Heart right ventricle (tissue), 16 donors: Measurements from ENCODE around the gene UBE2O. TPM values are rescaled to one million over a fixed set of nuclear protein-coding genes. Genes with fewer than 3 reads are reported as not detected.
A peak's percentile ranks its signal among the peaks of the same experiment; 100 is the strongest.

Experiments
- ATAC-seq, 8 donors: fragments of 200-7000 bp; cut with Tn5 transposase; one replicate each; pipeline ENCODE4 v1.9.1; 2020; ENCODE audit warnings: mild to moderate bottlenecking in 8 of 8, moderate library complexity in 8 of 8, moderate number of reproducible peaks in 1 of 8
- DNase-seq, 2 donors: peaks; one replicate each; pipeline ENCODE4 v3.0.0-alpha.2; 2020
- H3K27ac ChIP-seq, 10 donors: fragments of 200-600 bp; sonication (generic) in 2 of 10; one replicate each; pipeline versions ENCODE4 v1.5.0 to v1.8.0; 2020 to 2022; ENCODE audit warnings: mild to moderate bottlenecking in 3 of 10
- H3K27me3 ChIP-seq, 7 donors: fragments of 200-600 bp; one replicate each; pipeline ENCODE4 v1.8.0; 2021 to 2022; ENCODE audit warnings: mild to moderate bottlenecking in 2 of 7
- H3K36me3 ChIP-seq, 9 donors: fragments of 200-600 bp; sonication (generic) in 1 of 9; one replicate each; pipeline versions ENCODE4 v1.5.0 to v1.8.0; 2020 to 2022; ENCODE audit warnings: mild to moderate bottlenecking in 2 of 9
- H3K4me1 ChIP-seq, 9 donors: fragments of 200-600 bp; sonication (generic) in 1 of 9; one replicate each; pipeline versions ENCODE4 v1.5.0 to v1.8.0; 2020 to 2022; ENCODE audit warnings: mild to moderate bottlenecking in 4 of 9
- H3K4me3 ChIP-seq, 10 donors: fragments of 200-600 bp; sonication (generic) in 2 of 10; one replicate each; pipeline versions ENCODE4 v1.5.0 to v1.8.0; 2020 to 2022; ENCODE audit warnings: mild to moderate bottlenecking in 7 of 10, moderate library complexity in 2 of 10
- H3K9me3 ChIP-seq, 11 donors: fragments of 200-600 bp in 10 of 11; sonication (generic) in 2 of 11; one replicate each; pipeline versions ENCODE4 v1.5.0 to v1.8.0; 2013 to 2022; ENCODE audit warnings: mild to moderate bottlenecking in 2 of 11, control low read depth in 1 of 11, moderate library complexity in 1 of 11
- CTCF ChIP-seq, 9 donors: fragments of 200-600 bp; sonication (generic) in 2 of 9; IDR thresholded peaks; one replicate each; pipeline versions ENCODE4 v1.5.0 to v1.8.0; 2021 to 2022; ENCODE audit warnings: antibody characterized with exemption in 9 of 9, mild to moderate bottlenecking in 5 of 9, moderate library complexity in 1 of 9
- WGBS, 2 donors: extraction: QIAGEN DNeasy Blood & Tissue Kit; methylation state at CpG; one replicate each; pipeline ENCODE4 v1.1.7; 2013; ENCODE audit warnings: inconsistent platforms in 1 of 2; 5-methylcytosine and 5-hydroxymethylcytosine counted together
- intact Hi-C, 10 donors: fragments of 100-400 bp; cut with DNase I; formaldehyde crosslinking; loops; one replicate each; pipeline versions ENCODE4 v1.11.1 to v1.14.2; 2022
- polyA plus RNA-seq, 2 donors: library from polyadenylated mRNA; stranded (reverse); fragments of 200-250 nt; gene quantifications; one replicate each; pipeline ENCODE4 v1.2.3, GENCODE V29; 2013
- total RNA-seq, 10 donors: library from RNA; stranded (reverse); fragmentation: NEBNext Ultra II Directional in 3 of 10; extraction: Animal tissue kit (Norgen Biotek cat#: 25700) in 3 of 10; gene quantifications; one replicate each; pipeline versions ENCODE4 v1.2.1 to v1.2.4, GENCODE V29; 2021 to 2023
- donor health status: Arrhythmogenic right ventricular cardiomyopathy.
- donor health status: ischemic (EF 13 %, LVEDD 7.1; RV severe dilation, severe dysfunction).
- donor health status: healthy with polysubstance abuse.
- donor health status: DM: no; HTN: yes; CAD: no.
- donor health status: DM: no; HTN: no; CAD: no.
- donor health status: ischemic (EF 25% LVEDD 6.9; RV normal size, moderate dysfunction).
- donor health status: ischemic (EF 25% LVEDD 5.7; RV mildly dilated, moderate dysfunction).
- donor health status: healthy.
- donor health status: DM: yes; HTN: yes; CAD: no.
- donor health status: Ischemic cardiomyopathy.
- donor health status: ischemic (EF 35%, LVEDD 5.7; RV mildly dilated, moderate dysfunction).
- donor health status: nonischemic (EF 11% LVEDD 7.7; RV severe dilation, severe dysfunction).
- donor health status: DM: yes; HTN: yes; CAD: no.
- donor health status: PGD.
- donor health status: ischemic (EF 29% LVEDD 5.4; RV normal size, mild dysfunction).
- donor health status: nonischemic (EF 23%, LVEDD 6.1; RV moderate dilation, normal function).

UBE2O gene
- total and polyA plus RNA-seq, 12 donors: 9.1 to 39.0 (median 34.3) TPM

- Histone ChIP-seq H3K9me3 (no peaks in the 10 kb centered on the region), H3K36me3 (no peaks in the 10 kb centered on the region), H3K27me3 (no peaks in the 10 kb centered on the region), H3K4me1 (peaks cover 20 to 99% (median 56%) of the 10 kb centered on the region in 9 donors), H3K27ac (peak overlapping the region; percentile 69 to 96 (median 76)), H3K4me3 (peak overlapping the region in 6 of 10 donors; percentile 2 to 37 (median 22))
- WGBS, 2 donors: 73 to 82% methylated on average over 21 of the region's 21 CpGs
- no peak for ATAC-seq
- intact Hi-C loops: no loop called here
- TF ChIP-seq CTCF (IDR thresholded peaks at IDR 0.05): no peak
- DNase-seq: peak in 1 of 2 donors; percentile 24
These were observed 40.7 kb upstream of the UBE2O start for GRCh38 chr17:76493505-76494167.

GRCh38 chr17:76492989-76493501 is 40.1 kb upstream of the UBE2O start:
- peaks cover 16 to 94% (median 51%) of the 10 kb centered on the region in 9 donors for H3K4me1 ChIP-seq
- H3K27ac ChIP-seq: peak overlapping the region; percentile 69 to 96 (median 76)
- TF ChIP-seq CTCF (IDR thresholded peaks at IDR 0.05): no peak
- no peaks in the 10 kb centered on the region for H3K36me3 ChIP-seq
- 30 to 31% methylated on average over 15 of the region's 15 CpGs for WGBS, 2 donors
- H3K27me3 ChIP-seq: no peaks in the 10 kb centered on the region
- H3K9me3 ChIP-seq: no peaks in the 10 kb centered on the region
- ATAC-seq: peak; percentile 45 to 72 (median 64)
- intact Hi-C loops: no loop called here
- peak; percentile 61 to 62 for DNase-seq
- peak overlapping the region in 6 of 10 donors; percentile 2 to 37 (median 22) for H3K4me3 ChIP-seq

- Histone ChIP-seq H3K36me3 (peaks cover 0 to 6% (median 0%) of the 10 kb centered on the region in 9 donors), H3K27me3 (no peaks in the 10 kb centered on the region), H3K9me3 (no peaks in the 10 kb centered on the region), H3K27ac (peak overlapping the region; percentile 53 to 96 (median 76)), H3K4me1 (peaks cover 9 to 87% (median 44%) of the 10 kb centered on the region in 9 donors), H3K4me3 (peak overlapping the region in 6 of 10 donors; percentile 2 to 37 (median 22))
- ATAC-seq (peak in 6 of 8 donors; percentile 11 to 36 (median 20)), DNase-seq (peak in 1 of 2 donors; percentile 28)
- intact Hi-C loops: no loop called here
- WGBS, 2 donors: 73 to 79% methylated on average over 11 of the region's 11 CpGs
- TF ChIP-seq CTCF (IDR thresholded peaks at IDR 0.05): no peak
These were observed 39.4 kb upstream of the UBE2O start for GRCh38 chr17:76492123-76492988.
